SK-N-SH (cell line): ENCODE results near the gene LRRC45. TPM values are rescaled to one million over a fixed set of nuclear protein-coding genes. Genes with fewer than 3 reads are reported as not detected.

Experiments used
- CTCF ChIA-PET: fragments of 300-600, 350-600 bp; formaldehyde crosslinking; extraction: SDS; loops from one replicate; lab custom pipeline; 2021; lab: Yijun Ruan, JAX
- POLR2A ChIA-PET: fragments of 350-600 bp; sonication (Branson Sonifier 250); formaldehyde crosslinking; extraction: SDS; loops from one replicate; lab custom pipeline; 2020; ENCODE audit warnings: antibody characterized with exemption, inconsistent platforms; lab: Yijun Ruan, JAX
- DNase-seq: peaks from one replicate; pipeline ENCODE4 v3.0.0; 2012
- H2AFZ ChIP-seq: fragments of 200-600 bp; sonication (generic); 2 replicates; pipeline ENCODE4 v1.8.1; 2016; ENCODE audit warnings: antibody characterized with exemption, mild to moderate bottlenecking, low read depth
- H3F3A ChIP-seq: fragments of 200-600 bp; sonication (generic); replicated peaks from 2 replicates; pipeline ENCODE3; 2016; ENCODE audit warnings: antibody characterized with exemption, mild to moderate bottlenecking; ENCODE audit not compliant: insufficient read depth
- H3K27ac ChIP-seq, 2 experiments: fragments of 200-500 bp in 1 of 2; fragments of 200-600 bp in 1 of 2; sonication (Bioruptor generic) in 1 of 2; sonication (generic), shearing (Covaris generic) in 1 of 2; 2 replicates each; pipeline versions ENCODE4 v1.5.1 to v1.6.1; 2014 to 2016; ENCODE audit warnings: low read depth in 2 of 2, inconsistent platforms in 1 of 2, low read length in 1 of 2, mild to moderate bottlenecking in 1 of 2, mixed read lengths in 1 of 2
- H3K27me3 ChIP-seq: fragments of 200-600 bp; sonication (generic), shearing (Covaris generic); 2 replicates; pipeline ENCODE4 v1.6.1; 2016; ENCODE audit warnings: mixed run types; ENCODE audit not compliant: insufficient read depth
- H3K36me3 ChIP-seq, 2 experiments: fragments of 200-500 bp in 1 of 2; fragments of 200-600 bp in 1 of 2; sonication (Bioruptor generic) in 1 of 2; sonication (generic) in 1 of 2; replicated peaks in 1 of 2; 2 replicates each; pipeline versions ENCODE3 to v1.5.1; 2014 to 2016; ENCODE audit warnings: low read length in 1 of 2, mild to moderate bottlenecking in 1 of 2; ENCODE audit not compliant: insufficient read depth in 2 of 2, control insufficient read depth in 1 of 2
- H3K4me1 ChIP-seq, 2 experiments: fragments of 200-500 bp in 1 of 2; fragments of 200-600 bp in 1 of 2; sonication (Bioruptor generic) in 1 of 2; sonication (generic), shearing (Covaris generic) in 1 of 2; 2 replicates each; pipeline versions ENCODE4 v1.5.1 to v1.6.1; 2014 to 2016; ENCODE audit warnings: low read depth in 1 of 2, low read length in 1 of 2, mixed run types in 1 of 2; ENCODE audit not compliant: insufficient read depth in 2 of 2, control insufficient read depth in 1 of 2
- H3K4me2 ChIP-seq: fragments of 200-600 bp; sonication (generic), shearing (Covaris generic); 2 replicates; pipeline ENCODE4 v1.6.1; 2017; ENCODE audit warnings: mixed run types
- H3K4me3 ChIP-seq, 2 experiments: fragments of 200-500 bp in 1 of 2; fragments of 200-600 bp in 1 of 2; sonication (Bioruptor generic) in 1 of 2; sonication (generic), shearing (Covaris generic) in 1 of 2; 2 replicates each; pipeline versions ENCODE4 v1.5.1 to v1.8.1; 2014 to 2016; ENCODE audit warnings: low read depth in 2 of 2, inconsistent platforms in 1 of 2, low read length in 1 of 2, mild to moderate bottlenecking in 1 of 2, mixed read lengths in 1 of 2, moderate library complexity in 1 of 2
- H3K79me2 ChIP-seq: fragments of 200-600 bp; sonication (generic); 2 replicates; pipeline ENCODE4 v1.8.1; 2017; ENCODE audit warnings: mild to moderate bottlenecking; ENCODE audit not compliant: insufficient read depth
- H3K9ac ChIP-seq: fragments of 200-600 bp; sonication (generic); 2 replicates; pipeline ENCODE4 v1.6.1; 2017; ENCODE audit warnings: mixed run types
- H3K9me2 ChIP-seq: fragments of 200-600 bp; sonication (generic); 2 replicates; pipeline ENCODE4 v1.6.1; 2017; ENCODE audit warnings: mixed run types
- H3K9me3 ChIP-seq: fragments of 200-600 bp; sonication (generic); 2 replicates; pipeline ENCODE4 v1.6.1; 2017; ENCODE audit warnings: mixed run types, mild to moderate bottlenecking, moderate library complexity
- H4K20me1 ChIP-seq: fragments of 200-600 bp; sonication (generic); 2 replicates; pipeline ENCODE4 v1.6.1; 2017; ENCODE audit warnings: mild to moderate bottlenecking, mixed run types; ENCODE audit not compliant: insufficient read depth
- CHD2 ChIP-seq: fragments of 150-350 bp; IDR thresholded peaks from 2 replicates; pipeline ENCODE4 v1.6.1; 2018; ENCODE audit warnings: low read length; ENCODE audit not compliant: partially characterized antibody
- EP300 ChIP-seq, 2 experiments: IDR thresholded peaks; 2 replicates each; pipeline versions ENCODE4 v1.4.0 to v1.6.1; 2012; ENCODE audit warnings: borderline replicate concordance in 1 of 2, low read depth in 1 of 2, low read length in 1 of 2
- EZH2phosphoT487 ChIP-seq: fragments of 200-600 bp; sonication (generic); IDR thresholded peaks from 2 replicates; pipeline ENCODE4 v1.6.1; 2017; ENCODE audit warnings: low read depth, mixed run types, mild to moderate bottlenecking, antibody characterized with exemption, moderate library complexity, borderline replicate concordance
- FOXJ3 ChIP-seq: sonication (generic); formaldehyde crosslinking; IDR thresholded peaks from 2 replicates; pipeline ENCODE4 v1.5.1; 2020; ENCODE audit warnings: mild to moderate bottlenecking, missing genetic modification reagents
- GABPA ChIP-seq: IDR thresholded peaks from 2 replicates; pipeline ENCODE4 v1.4.0; 2012; ENCODE audit warnings: low read depth, mild to moderate bottlenecking
- JUND ChIP-seq: IDR thresholded peaks from 2 replicates; pipeline ENCODE4 v1.4.0; 2012
- MXI1 ChIP-seq: IDR thresholded peaks from 2 replicates; pipeline ENCODE4 v1.6.1; 2012; ENCODE audit warnings: mild to moderate bottlenecking, low read depth, low read length, improper control_type of control experiment
- RAD21 ChIP-seq: IDR thresholded peaks from 2 replicates; pipeline ENCODE4 v1.6.1; 2012; ENCODE audit warnings: mild to moderate bottlenecking, low read length
- RFX5 ChIP-seq: IDR thresholded peaks from 2 replicates; pipeline ENCODE4 v1.6.1; 2012; ENCODE audit warnings: mild to moderate bottlenecking, improper control_type of control experiment, low read length
- SMC3 ChIP-seq: IDR thresholded peaks from 2 replicates; pipeline ENCODE4 v1.6.1; 2012; ENCODE audit warnings: low read depth, low read length, improper control_type of control experiment
- TAF1 ChIP-seq: IDR thresholded peaks from 2 replicates; pipeline ENCODE4 v1.6.1; 2012; ENCODE audit warnings: low read depth, mild to moderate bottlenecking, low read length, moderate library complexity, borderline replicate concordance
- WGBS: methylation state at CpG from one replicate; pipeline ENCODE4 v1.1.6; 2017; ENCODE audit warnings: low lambda C conversion rate; 5-methylcytosine and 5-hydroxymethylcytosine counted together
- polyA plus RNA-seq, 3 experiments: library from polyadenylated mRNA; depleted of rRNA; stranded (reverse); fragments of >200 nt; gene quantifications; 2 replicates each; pipeline ENCODE4 v1.2.3, GENCODE V29; 2012
- TF ChIP-seq, protein P1 (sequence below): fragments of 200-600 bp; sonication (generic); IDR thresholded peaks from 2 replicates; pipeline ENCODE4 v1.6.1; 2017; ENCODE audit warnings: antibody characterized with exemption, mild to moderate bottlenecking, moderate library complexity
- TF ChIP-seq, protein P2 (sequence below): IDR thresholded peaks from 2 replicates; pipeline ENCODE4 v1.6.1; 2012; ENCODE audit warnings: mild to moderate bottlenecking, low read depth, low read length, moderate library complexity
- TF ChIP-seq, protein P3 (sequence below): fragments of 150-350 bp; IDR thresholded peaks from 2 replicates; pipeline ENCODE4 v1.6.1; 2017; ENCODE audit warnings: antibody characterized with exemption, low read length, low read depth, borderline replicate concordance
- TF ChIP-seq, protein P4 (sequence below): IDR thresholded peaks from 2 replicates; pipeline ENCODE4 v1.4.0; 2012; ENCODE audit warnings: low read depth, borderline replicate concordance

Gene LRRC45
- polyA plus RNA-seq, 1 of the 3 experiments (the other 2 are of a cell fraction) = 31.5 TPM

DNA sequence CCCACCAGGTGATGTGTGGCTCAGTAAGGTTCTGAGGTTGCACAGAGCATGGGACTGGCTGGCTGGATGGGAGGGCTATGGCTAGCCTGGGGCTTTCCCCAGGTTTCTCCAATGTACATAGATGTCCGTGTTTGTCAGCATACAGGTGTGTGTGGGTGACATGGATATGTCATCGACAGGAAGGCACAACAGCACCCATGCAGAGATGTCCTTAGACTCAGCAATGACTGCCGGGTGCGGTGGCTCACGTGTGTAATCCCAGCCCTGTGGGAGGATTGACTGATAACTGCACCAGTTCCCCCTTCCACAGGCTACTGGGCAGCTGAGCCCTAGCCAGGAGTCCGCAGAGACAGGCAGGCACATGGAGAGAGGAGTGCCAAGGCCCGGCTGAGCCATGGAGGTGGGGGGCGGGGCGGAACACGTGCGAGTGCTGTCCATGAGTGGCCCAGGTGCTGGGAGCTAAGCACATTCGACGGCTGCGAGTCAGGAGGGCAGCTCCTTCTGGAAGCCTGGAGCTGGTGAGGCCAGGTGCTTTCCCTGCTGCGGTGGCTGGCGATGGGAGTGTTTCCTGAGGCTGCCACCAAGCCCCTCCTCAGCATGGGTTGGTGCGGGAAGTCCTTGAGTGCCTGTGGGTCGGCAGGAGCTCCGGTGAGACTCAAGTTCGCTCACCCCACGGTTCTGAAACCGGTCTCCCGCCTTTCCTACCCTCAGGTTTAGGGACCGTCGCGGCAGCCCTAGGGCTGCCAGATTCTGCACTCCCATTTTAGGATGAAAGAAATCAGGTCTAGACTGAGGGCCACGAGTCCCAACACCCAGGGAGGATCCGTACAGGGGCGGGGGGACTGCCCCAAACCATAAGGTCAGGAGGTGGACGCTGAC, 46.5 kb upstream of the LRRC45 start:
- Histone ChIP-seq H3K4me3 (peak overlapping the region; percentile 69 to 95), H3K9me3 (peaks cover 4% of the 10 kb centered on the region; the same call in 1 of the 2 replicates), H2AFZ (peak overlapping the region; percentile 91), H3K4me1 (peaks cover 10 to 18% of the 10 kb centered on the region in 2 experiments; a peak in 2 of 4 replicates), H3K27me3 (no peaks in the 10 kb centered on the region), H3K79me2 (peaks cover 26% of the 10 kb centered on the region), H4K20me1 (no peaks in the 10 kb centered on the region)
- whole genome bisulfite sequencing = 50% methylated on average over 27 of the region's 30 CpGs
- DNase-seq = no peak
- TF ChIP-seq CHD2 (no peak), FOXJ3 (CRISPR knock-in tag) (0 out of 2 replicates have a peak, but pooled peaks have one; percentile 25), MXI1 (peak; percentile 73; the same call in 1 of the 2 replicates)
- TF ChIP-seq, all 33 proteins: peak for 2
- peak overlapping the region; percentile 94 for H3K9ac ChIP-seq
- H3K9me2 ChIP-seq = no peaks in the 10 kb centered on the region
- H3K4me2 ChIP-seq = peak overlapping the region; percentile 99
- H3K36me3 ChIP-seq = peaks cover 11 to 15% of the 10 kb centered on the region in 2 experiments
- ChIA-PET POLR2A (interaction anchor here (0.6 to 1.5 kb wide), 7 partner anchors 9 to 107 kb away, joined by 3 to 9 read pairs (median 3); partner anchors contain the start of gene PYCR1), CTCF (interaction anchor here (1.2 to 11.6 kb wide), 6 partner anchors 9 to 60 kb away, joined by 3 to 85 read pairs (median 14); partner anchors contain the start of genes CENPX, LRRC45, NOTUM and RAC3)
- H3F3A ChIP-seq = peaks cover 3% of the 10 kb centered on the region
- peak overlapping the region; percentile 65 to 83; a peak in 3 of 4 replicates for H3K27ac ChIP-seq

DNA sequence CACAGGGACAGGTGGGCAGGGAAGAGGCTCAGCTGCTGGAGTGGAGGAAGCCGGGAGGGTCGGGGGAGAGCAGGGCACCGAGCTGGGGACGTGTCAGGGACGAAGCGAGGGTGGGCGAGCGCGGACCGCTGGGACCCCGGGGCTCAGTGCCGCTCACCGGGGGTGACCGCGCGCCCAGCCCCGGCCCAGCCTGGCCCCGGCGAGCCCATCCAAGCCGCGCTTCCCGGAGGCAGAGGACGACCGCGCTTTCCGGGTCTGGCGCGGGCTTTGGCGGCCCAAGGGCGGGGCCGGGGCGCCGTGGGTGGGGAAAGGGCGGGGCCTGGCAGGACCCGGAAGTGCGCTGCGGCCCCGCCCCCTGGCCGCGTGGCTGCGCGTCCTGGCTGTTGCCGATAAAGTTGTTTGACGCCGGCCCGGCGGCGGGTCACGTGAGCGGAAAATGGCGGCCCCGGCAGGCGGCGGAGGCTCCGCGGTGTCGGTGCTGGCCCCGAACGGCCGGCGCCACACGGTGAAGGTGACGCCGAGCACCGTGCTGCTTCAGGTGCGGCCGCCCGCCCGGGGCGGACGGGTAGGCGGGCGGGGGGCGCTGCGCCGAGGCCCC, 45.8 kb upstream of the LRRC45 start, which contains the start of gene ASPSCR1:
Gene ASPSCR1 (plus strand): TSS at position 419 of the 598 bp plus-strand sequence. CDS start 18 bp downstream, at position 437.
- Histone ChIP-seq H4K20me1 (no peaks in the 10 kb centered on the region), H3K79me2 (peaks cover 26% of the 10 kb centered on the region), H3K27me3 (no peaks in the 10 kb centered on the region), H3K9ac (peak within 1 kb of the TSS; percentile 94), H3K4me1 (peaks cover 10 to 18% of the 10 kb centered on the region in 2 experiments; a peak in 2 of 4 replicates), H3K4me3 (peak within 1 kb of the TSS; percentile 69 to 95), H3K9me2 (no peaks in the 10 kb centered on the region), H3K36me3 (peaks cover 11 to 15% of the 10 kb centered on the region in 2 experiments), H3K27ac (peak within 1 kb of the TSS; percentile 65 to 83), H3F3A (peaks cover 3% of the 10 kb centered on the region), H3K4me2 (peak within 1 kb of the TSS; percentile 99), H2AFZ (peak within 1 kb of the TSS; percentile 91), H3K9me3 (peaks cover 4% of the 10 kb centered on the region; the same call in 1 of the 2 replicates)
- POLR2A ChIA-PET = interaction anchor here (0.6 to 1.5 kb wide), 7 partner anchors 10 to 108 kb away, joined by 3 to 9 read pairs (median 3); partner anchors contain the start of gene PYCR1
- WGBS = 2% methylated on average over 35 of the region's 76 CpGs
- peak; percentile 99 for DNase-seq
- CTCF ChIA-PET = interaction anchor here (1.3 to 11.6 kb wide), 6 partner anchors 10 to 59 kb away, joined by 3 to 85 read pairs (median 14); partner anchors contain the start of genes CENPX, LRRC45, MAFG and NOTUM
- TF ChIP-seq MXI1 = peak; percentile 97
- TF ChIP-seq, protein P1, sequence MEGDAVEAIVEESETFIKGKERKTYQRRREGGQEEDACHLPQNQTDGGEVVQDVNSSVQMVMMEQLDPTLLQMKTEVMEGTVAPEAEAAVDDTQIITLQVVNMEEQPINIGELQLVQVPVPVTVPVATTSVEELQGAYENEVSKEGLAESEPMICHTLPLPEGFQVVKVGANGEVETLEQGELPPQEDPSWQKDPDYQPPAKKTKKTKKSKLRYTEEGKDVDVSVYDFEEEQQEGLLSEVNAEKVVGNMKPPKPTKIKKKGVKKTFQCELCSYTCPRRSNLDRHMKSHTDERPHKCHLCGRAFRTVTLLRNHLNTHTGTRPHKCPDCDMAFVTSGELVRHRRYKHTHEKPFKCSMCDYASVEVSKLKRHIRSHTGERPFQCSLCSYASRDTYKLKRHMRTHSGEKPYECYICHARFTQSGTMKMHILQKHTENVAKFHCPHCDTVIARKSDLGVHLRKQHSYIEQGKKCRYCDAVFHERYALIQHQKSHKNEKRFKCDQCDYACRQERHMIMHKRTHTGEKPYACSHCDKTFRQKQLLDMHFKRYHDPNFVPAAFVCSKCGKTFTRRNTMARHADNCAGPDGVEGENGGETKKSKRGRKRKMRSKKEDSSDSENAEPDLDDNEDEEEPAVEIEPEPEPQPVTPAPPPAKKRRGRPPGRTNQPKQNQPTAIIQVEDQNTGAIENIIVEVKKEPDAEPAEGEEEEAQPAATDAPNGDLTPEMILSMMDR = no peak
- TF ChIP-seq EP300 (IDR thresholded peaks at IDR 0.05; ENCODE audit: borderline replicate concordance in 1 of 2, low read depth in 1 of 2, low read length in 1 of 2) = peak in 1 of 2 experiments; percentile 48; a peak in 2 of 4 replicates
- no peak for TF ChIP-seq JUND
- TF ChIP-seq SMC3 = 0 out of 2 replicates have a peak, but pooled peaks have one; percentile 11
- no peak for TF ChIP-seq FOXJ3 (CRISPR knock-in tag)
- TF ChIP-seq GABPA = peak; percentile 72
- TF ChIP-seq, protein P2, sequence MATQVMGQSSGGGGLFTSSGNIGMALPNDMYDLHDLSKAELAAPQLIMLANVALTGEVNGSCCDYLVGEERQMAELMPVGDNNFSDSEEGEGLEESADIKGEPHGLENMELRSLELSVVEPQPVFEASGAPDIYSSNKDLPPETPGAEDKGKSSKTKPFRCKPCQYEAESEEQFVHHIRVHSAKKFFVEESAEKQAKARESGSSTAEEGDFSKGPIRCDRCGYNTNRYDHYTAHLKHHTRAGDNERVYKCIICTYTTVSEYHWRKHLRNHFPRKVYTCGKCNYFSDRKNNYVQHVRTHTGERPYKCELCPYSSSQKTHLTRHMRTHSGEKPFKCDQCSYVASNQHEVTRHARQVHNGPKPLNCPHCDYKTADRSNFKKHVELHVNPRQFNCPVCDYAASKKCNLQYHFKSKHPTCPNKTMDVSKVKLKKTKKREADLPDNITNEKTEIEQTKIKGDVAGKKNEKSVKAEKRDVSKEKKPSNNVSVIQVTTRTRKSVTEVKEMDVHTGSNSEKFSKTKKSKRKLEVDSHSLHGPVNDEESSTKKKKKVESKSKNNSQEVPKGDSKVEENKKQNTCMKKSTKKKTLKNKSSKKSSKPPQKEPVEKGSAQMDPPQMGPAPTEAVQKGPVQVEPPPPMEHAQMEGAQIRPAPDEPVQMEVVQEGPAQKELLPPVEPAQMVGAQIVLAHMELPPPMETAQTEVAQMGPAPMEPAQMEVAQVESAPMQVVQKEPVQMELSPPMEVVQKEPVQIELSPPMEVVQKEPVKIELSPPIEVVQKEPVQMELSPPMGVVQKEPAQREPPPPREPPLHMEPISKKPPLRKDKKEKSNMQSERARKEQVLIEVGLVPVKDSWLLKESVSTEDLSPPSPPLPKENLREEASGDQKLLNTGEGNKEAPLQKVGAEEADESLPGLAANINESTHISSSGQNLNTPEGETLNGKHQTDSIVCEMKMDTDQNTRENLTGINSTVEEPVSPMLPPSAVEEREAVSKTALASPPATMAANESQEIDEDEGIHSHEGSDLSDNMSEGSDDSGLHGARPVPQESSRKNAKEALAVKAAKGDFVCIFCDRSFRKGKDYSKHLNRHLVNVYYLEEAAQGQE = peak; percentile 79; the same call in 1 of the 2 replicates
- no peak for TF ChIP-seq RFX5
- no peak for TF ChIP-seq RAD21
- peak; percentile 96 for TF ChIP-seq TAF1
- TF ChIP-seq, protein P3, sequence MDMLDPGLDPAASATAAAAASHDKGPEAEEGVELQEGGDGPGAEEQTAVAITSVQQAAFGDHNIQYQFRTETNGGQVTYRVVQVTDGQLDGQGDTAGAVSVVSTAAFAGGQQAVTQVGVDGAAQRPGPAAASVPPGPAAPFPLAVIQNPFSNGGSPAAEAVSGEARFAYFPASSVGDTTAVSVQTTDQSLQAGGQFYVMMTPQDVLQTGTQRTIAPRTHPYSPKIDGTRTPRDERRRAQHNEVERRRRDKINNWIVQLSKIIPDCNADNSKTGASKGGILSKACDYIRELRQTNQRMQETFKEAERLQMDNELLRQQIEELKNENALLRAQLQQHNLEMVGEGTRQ = peak; percentile 92
- TF ChIP-seq, protein P4, sequence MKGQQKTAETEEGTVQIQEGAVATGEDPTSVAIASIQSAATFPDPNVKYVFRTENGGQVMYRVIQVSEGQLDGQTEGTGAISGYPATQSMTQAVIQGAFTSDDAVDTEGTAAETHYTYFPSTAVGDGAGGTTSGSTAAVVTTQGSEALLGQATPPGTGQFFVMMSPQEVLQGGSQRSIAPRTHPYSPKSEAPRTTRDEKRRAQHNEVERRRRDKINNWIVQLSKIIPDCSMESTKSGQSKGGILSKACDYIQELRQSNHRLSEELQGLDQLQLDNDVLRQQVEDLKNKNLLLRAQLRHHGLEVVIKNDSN = peak; percentile 98
- no peak for TF ChIP-seq EZH2phosphoT487
